Uterus (tissue), 2 donors: Measurements from ENCODE around the gene HCST.

Experiments
- CTCF ChIP-seq, 4 experiments: fragments of 200-600 bp in 2 of 4; fragments of 450-650 bp in 2 of 4; sonication (generic) in 2 of 4; IDR thresholded peaks; one replicate each; pipeline ENCODE4 v1.5.1; 2016 to 2019; ENCODE audit warnings: antibody characterized with exemption in 4 of 4, mild to moderate bottlenecking in 2 of 4, moderate library complexity in 1 of 4
- POLR2A ChIP-seq, 2 donors: fragments of 450-650 bp; IDR thresholded peaks; one replicate each; pipeline ENCODE4 v1.6.1; 2016; ENCODE audit warnings: antibody characterized with exemption in 2 of 2, mild to moderate bottlenecking in 1 of 2, moderate library complexity in 1 of 2

GRCh38 chr19:35890113-35890650, 12.1 kb upstream of the HCST start:
- TF ChIP-seq POLR2A (IDR thresholded peaks at IDR 0.05): no peak
- TF ChIP-seq CTCF (IDR thresholded peaks at IDR 0.05): no peak
